Measurements from ENCODE around the gene RET.

The RET gene

DNA sequence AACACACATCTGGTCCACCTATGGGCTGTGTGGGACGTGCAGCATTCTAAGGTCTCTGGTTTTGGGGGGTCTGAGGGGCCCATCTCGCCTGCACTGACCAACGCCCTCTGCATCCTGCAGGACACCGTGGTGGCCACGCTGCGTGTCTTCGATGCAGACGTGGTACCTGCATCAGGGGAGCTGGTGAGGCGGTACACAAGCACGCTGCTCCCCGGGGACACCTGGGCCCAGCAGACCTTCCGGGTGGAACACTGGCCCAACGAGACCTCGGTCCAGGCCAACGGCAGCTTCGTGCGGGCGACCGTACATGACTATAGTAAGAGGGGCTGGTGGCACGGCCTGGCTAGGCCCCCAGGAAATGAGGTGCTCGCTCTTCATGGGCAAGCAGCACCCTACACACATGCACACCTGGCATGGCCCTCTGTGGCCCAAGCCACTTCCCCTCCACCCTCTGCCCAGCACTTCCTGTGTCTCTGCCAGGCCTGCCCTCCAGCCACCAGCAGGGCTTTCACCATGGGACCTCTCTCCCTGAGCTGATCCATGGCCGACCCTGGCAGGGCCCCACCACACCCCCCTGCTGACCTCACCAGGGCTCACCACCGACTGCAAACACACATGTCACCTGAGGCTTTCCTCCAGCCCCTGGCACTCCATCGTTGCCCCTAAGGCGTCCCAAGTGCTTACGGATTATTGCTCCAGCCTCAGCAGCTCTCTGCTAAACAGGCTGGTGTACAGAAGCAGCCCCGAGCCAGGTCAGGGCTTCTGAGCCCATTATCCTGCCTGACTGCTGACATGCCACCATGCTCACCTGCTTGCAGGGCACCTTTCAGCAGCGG, 29.6 kb downstream of the RET start:
- DNase-seq (ENCODE audit: low spot score), result no peak

DNA sequence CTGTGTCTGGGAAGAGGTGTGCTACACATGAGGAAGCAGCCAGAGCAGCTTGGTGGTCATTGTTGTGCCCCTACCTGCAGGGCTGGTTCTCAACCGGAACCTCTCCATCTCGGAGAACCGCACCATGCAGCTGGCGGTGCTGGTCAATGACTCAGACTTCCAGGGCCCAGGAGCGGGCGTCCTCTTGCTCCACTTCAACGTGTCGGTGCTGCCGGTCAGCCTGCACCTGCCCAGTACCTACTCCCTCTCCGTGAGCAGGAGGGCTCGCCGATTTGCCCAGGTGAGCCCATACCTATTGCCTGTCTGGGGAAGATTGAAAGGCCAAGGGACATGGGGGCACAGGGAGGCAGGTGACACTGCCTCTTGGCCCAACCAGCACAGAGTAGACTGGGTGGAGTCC, 32.1 kb downstream of the RET start:
- no peak for DNase-seq (ENCODE audit: low spot score)

DNA sequence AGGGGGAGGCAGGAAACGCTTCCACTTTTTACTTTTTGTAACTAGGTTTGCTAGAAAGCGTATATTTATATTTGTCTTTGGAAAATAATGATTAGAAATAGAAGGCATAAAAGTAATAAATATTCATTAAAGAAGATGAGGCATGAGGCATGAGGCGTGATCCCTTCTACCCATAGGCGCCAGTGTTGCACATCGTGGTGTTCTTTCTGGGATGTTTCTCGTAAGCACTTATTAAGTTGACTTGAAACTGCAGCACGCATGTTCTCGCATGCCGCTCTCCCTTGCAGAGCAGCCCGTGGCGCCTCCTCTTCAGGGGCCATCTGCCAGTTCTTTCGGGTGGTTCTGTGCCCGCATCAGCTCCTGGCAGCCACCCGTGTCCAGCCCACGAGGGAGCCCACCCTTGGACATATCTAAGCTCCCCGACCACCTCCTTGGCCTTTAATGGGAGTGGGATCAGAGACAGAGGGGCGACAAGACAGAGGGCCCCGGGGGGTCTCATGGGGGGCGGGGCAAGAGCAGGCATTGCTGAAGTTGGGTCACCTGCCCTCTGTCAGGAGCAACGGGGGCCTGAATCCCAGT, 32.9 kb downstream of the RET start:
- DNase-seq (ENCODE audit: low spot score), result no peak

DNA sequence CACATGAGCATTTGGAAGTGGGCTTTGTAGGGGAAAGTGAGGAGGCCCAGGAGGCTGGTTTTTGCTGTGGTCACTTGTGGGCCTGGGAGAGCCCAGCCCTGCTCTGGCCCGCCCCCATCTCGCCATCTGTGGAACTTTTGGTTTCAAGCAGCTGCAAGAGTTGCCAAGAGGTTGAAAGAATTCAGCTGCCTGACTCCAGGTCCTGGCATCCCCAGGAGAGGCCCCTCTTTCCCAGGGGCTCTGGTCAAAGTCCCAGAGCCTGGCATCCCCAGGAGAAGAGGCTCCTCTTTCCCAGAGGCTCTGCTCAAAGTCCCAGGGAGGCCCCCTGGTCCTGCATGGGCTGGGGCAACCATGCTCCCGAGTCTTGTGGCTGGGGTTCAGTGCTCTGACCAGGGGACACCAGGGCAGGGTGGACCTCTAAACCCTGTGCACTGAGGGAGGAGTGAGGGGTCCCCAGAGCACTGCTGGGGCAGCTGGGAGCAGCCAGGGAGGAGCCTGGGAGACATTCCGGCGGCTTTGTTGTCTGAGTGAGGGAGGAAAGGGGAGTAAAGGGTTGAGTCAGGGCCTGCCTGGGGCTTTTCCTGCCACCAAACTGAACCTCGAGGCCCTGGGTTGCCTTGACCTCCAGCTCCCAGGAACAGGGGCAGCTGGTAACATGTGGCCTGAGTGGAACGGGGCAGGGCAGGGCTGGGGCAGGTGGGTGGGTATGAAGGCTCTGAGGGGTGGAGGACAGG, 33.6 kb downstream of the RET start:
- no peak for DNase-seq (ENCODE audit: low spot score)

DNA sequence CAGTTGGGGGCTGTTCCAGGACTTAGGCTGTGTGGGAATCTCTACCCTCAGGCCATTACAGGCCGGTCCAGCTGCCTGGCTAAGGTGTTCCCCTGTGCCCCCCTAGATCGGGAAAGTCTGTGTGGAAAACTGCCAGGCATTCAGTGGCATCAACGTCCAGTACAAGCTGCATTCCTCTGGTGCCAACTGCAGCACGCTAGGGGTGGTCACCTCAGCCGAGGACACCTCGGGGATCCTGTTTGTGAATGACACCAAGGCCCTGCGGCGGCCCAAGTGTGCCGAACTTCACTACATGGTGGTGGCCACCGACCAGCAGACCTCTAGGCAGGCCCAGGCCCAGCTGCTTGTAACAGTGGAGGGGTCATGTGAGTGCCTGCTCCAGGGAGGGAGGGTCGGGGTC, 34.2 kb downstream of the RET start:
- no peak for DNase-seq (ENCODE audit: low spot score)

DNA sequence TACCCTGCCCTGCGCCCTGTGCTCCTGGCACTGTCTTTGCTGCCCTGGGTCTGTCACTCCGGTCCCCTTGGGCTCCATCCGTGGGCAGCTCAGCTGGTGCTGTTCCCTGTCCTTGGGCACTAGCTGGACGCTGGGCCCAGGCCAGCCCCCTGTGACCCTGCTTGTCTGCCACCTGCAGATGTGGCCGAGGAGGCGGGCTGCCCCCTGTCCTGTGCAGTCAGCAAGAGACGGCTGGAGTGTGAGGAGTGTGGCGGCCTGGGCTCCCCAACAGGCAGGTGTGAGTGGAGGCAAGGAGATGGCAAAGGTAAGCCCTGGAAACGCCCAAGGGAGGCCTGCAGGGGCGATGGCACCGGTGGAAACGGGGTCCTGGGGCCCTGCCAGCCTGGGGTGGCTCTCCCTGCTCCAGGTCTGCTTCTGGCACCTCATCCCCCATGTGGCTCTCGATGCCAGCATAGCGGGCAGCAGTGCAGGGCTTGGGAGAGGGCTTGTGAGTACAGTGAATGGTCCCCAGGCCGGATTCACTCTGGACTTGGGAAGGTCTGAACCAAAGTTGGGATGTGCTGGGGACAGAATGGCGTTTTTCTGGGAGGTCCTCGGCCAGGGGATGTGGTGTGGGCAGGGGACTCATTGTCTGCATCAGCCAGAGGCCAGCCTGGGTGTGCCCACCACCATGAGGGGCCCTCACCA, 35.2 kb downstream of the RET start:
- DNase-seq (ENCODE audit: low spot score), result no peak

DNA sequence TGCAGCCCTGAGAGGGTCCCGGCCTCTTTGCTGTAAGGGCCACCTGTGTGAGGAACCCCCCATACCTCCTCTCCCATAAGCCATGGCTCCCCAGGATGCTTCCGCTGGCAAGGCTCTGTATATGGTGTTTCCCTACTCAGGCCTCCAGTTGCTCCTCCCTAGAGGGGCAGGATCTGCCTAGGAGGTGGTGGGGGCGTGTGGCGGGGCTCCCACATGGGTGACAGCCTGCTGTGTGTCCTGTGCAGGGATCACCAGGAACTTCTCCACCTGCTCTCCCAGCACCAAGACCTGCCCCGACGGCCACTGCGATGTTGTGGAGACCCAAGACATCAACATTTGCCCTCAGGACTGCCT, 35.7 kb downstream of the RET start:
- no peak for DNase-seq (ENCODE audit: low spot score)

DNA sequence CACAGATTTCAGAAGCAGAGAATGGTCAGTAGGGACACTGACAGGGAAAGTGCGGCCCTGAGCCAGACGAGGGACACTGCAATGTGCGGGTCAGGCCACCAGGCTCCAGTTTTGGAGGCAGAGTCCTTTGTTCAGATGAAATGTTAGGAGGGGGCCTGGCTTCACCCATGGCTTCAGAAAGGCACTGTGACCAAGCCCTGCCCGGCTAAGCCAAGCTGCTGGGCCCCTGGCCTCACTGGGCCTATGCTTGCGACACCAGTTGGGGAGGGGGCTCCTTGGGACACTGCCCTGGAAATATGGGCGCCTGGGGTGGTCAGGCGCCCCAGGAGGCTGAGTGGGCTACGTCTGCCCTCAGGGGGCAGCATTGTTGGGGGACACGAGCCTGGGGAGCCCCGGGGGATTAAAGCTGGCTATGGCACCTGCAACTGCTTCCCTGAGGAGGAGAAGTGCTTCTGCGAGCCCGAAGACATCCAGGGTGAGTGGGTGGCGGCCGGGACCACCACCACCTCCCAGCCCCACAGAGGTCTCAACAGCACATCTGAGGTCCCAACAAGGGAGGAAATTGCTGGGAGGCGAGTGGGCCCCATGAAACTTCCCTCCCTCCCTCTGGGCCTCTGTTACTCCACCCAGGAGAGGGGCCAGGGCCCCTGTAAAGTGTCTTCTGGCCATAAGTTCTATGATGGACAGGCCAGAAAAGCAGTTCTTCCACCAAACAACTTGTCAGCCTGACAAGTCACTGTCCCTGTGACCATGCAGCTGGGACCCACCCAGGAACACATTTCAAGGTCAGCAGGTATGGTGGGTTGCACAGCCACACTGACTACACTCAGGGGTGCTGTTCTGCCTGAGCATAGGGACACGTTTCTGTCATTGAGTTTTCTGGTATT, 36.6 kb downstream of the RET start:
- DNase-seq (ENCODE audit: low spot score), result no peak

DNA sequence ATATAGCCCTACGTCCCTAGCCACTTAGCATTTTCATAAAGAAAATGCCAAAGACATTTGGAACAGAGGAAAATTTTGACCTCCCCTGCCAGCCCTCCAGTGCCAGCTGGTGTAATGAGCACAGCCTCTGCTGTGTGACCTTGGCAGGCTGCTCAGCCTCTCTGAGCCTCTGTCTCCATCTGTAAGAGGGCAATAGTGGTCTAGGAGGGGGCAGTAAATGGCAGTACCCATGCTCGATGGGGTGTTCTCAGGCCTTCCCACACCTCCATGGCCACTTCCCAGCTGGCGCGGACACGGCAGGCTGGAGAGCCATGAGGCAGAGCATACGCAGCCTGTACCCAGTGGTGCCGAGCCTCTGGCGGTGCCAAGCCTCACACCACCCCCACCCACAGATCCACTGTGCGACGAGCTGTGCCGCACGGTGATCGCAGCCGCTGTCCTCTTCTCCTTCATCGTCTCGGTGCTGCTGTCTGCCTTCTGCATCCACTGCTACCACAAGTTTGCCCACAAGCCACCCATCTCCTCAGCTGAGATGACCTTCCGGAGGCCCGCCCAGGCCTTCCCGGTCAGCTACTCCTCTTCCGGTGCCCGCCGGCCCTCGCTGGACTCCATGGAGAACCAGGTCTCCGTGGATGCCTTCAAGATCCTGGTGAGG, 37.3 kb downstream of the RET start:
- no peak for DNase-seq (ENCODE audit: low spot score)

DNA sequence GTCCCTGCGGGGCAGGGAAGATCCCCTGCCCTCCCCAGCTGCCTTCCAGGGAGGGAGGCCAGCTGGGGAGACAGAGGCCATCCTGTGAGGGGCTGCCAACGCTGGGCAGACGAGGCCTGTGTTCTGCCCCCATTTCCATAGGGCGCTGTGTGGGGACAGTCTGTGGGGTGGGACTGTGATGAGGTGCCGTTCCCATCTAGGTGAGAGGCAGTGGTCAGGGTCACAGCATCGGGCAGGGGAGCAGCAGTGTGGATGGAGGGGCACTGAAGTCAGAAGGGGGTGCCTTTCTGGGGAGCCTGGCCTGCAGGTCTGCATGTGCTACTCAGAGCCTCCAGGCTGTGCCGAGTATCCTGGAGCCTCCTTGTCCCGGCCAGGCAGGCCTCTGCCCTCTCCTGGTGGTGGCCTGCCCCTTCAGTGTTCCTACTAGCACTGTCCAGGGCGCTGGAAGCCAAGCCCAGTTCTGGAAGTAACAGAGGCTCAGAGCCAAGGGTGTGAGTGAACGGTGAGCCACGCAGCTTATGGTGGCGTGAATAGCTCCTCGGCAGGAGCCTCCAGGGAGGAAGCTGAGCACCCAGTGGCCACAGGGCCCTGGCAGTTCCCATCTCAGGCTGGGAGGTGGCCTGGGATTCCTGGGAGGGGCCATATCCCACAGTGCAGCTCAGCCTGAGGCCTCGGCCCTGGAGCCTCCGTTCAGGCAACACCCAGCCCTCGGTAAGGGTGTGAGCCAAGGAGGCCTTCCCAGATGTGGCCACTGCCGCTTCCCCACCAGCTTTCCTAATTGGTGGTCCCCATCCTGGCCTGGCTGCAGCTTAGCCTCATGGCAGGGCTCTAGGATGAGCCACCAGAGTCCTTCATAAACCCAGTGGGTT, 38.1 kb downstream of the RET start:
- no peak for DNase-seq (ENCODE audit: low spot score)

DNA sequence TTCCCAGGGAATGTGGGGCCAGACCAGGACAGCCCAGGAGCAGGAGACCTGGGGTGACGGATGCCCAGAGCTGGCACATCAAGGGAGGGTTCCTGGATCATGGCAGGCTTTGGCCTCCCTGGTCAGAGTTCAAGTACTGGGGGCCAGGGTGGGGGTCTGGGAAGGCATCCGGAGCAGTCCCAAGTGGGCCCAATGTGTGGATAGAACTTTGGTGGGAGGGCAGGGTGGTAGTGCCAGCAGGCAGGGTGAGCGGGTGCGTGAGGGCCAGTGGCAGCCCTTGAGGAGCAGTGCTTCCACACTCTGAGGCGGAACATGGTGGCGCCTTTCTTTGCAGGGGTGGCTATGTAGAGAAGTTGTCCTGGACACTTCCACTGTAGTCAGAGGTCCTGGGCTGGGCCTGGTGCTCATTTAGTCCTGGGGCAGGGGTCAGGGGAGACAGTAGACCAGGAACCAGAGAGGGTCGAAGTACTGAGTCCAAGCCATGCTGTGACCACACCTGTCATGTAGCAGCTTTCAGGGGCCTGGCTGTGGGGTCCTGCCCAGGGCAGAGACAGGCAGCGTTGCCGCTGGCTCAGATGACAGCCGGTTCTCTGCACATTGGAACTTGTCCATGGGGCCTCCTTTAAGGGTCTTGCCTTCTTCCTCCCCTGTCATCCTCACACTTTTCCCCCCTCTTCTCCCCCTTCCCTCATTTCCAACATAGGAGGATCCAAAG, 39.2 kb downstream of the RET start:
- DNase-seq (ENCODE audit: low spot score), result no peak

DNA sequence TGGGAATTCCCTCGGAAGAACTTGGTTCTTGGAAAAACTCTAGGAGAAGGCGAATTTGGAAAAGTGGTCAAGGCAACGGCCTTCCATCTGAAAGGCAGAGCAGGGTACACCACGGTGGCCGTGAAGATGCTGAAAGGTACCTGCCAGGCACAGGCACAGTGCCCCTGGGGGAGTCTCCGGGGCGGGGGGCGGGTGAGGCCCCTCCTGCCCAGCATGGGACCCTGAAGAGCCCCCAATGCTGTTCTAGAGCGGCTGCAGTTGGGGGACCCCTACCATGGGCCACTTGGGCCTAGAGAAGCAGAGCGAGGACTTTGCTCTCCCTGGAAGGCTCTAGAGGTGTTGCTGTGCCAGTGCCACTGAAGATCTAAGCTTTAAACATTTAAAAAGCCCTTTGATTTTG, 39.7 kb downstream of the RET start:
- DNase-seq (ENCODE audit: low spot score), result no peak

DNA sequence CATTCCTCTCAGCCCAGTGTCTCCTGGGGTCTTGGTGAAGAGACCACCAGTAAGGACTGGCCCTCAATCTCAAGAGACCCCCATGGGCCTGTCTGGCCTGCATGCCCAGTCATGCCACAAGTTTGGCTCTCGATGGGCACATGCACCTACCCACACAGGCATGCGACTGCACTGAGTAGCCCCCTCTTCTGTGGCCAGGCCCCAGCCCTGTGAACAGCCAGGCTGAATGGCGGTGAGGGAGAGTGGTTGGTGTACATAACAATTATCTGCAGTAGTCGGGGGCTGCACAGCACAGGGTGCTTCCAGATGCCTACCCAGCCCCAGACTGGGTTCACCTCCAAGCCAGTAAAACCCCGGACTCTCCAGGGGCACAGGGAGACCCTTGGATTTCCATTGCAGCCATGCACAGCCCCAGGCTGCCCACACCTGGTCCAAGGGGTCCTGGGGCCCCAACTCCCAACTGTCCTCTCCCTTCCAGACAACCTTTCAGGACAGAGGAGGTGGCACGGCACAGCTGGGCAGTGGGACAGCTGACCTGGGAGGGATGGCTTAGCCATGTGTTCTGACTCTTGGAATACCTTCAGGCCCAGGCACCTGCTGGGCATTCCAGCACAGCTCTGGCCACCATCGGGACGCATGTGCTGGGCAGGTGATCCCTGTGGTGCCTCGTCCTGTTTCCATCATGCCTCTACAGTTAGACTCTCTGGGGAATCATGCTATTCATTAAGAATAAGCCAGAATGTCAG, 40.3 kb downstream of the RET start:
- DNase-seq (ENCODE audit: low spot score), result no peak

DNA sequence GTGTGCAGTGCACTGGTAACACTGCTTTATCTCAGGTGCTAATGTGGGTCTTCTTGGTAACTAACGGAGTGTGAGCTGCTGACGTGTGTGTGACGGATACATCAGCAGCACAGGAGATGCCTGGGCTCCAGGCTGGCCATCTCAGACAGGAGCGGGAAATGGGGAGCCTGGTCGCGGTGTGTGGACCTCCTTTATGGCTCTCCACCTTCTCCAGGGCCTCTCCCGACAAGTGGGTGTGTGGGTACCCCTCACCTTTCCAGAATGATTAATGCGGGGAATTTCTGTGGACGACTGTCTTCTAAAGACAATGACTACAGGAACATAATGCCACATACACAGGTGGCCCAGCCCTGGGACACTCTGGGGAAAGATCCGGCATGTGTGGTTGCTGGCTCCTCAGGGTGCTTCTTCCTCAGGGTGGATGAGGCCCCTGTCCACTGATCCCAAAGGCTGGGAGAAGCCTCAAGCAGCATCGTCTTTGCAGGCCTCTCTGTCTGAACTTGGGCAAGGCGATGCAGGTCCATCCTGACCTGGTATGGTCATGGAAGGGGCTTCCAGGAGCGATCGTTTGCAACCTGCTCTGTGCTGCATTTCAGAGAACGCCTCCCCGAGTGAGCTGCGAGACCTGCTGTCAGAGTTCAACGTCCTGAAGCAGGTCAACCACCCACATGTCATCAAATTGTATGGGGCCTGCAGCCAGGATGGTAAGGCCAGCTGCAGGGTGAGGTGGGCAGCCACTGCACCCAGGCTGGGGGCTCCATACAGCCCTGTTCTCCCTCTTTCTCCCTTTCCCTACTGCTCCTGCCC, 41.1 kb downstream of the RET start:
- DNase-seq (ENCODE audit: low spot score), result no peak

DNA sequence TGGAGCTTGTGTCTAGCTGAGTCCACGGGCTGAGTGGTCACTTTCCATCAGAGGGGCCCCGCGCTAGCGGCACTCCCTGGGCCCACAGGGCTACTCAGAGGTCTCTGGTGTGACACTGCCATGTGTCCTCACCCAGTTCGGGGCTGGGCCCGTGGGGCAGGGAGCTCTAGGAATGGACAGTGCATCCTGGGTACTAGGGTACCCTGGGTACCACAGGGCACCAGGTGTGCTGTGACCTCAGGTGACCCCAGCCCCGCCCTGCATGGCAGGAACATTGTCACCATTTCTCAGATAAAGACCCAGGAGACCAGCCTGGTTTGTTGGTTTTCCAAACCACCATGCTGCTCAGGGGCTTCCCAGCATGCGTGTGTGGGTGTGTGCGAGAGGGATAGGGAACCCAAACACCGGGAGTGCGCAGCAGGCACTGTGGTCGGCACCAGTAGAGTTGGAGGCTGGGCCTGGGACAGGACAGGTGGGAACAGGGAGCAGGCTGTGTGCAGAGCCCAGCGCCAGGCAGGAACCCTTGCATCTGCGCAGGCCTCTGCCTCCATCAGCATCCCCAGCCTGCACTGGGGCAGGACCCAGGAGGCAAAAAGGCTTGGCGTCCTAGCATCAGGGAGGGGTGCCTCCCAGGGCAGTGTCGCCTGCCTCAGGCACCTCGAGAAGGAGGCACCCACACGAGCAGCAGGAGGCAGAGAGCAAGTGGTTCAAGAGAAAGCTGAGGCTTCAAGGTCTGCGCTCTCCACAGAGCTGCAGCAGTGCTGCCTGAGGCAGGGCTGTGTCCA, 42.0 kb downstream of the RET start:
- no peak for DNase-seq (ENCODE audit: low spot score)

DNA sequence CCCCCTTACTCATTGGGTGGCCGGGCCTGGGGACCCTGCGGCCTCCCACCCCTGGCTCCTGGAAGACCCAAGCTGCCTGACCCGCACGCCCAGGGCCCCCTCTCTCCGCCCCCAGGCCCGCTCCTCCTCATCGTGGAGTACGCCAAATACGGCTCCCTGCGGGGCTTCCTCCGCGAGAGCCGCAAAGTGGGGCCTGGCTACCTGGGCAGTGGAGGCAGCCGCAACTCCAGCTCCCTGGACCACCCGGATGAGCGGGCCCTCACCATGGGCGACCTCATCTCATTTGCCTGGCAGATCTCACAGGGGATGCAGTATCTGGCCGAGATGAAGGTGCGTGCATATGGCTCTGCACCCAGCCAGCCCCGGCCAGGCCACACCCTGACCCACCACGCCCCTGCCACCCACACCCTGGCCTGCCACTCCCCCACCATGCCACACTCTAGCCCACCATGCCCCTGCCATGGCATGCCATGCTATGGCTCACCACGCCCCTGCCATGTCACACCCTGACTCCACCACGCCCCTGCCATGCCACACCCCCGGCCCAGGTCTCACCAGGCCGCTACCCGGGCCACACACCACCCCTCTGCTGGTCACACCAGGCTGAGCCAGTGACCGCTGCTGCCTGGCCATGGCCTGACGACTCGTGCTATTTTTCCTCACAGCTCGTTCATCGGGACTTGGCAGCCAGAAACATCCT, 42.7 kb downstream of the RET start:
- DNase-seq (ENCODE audit: low spot score), result no peak
